ENCODE results near the gene MCUB.
A peak's percentile ranks its signal among the peaks of the same experiment; 100 is the strongest.

DNA sequence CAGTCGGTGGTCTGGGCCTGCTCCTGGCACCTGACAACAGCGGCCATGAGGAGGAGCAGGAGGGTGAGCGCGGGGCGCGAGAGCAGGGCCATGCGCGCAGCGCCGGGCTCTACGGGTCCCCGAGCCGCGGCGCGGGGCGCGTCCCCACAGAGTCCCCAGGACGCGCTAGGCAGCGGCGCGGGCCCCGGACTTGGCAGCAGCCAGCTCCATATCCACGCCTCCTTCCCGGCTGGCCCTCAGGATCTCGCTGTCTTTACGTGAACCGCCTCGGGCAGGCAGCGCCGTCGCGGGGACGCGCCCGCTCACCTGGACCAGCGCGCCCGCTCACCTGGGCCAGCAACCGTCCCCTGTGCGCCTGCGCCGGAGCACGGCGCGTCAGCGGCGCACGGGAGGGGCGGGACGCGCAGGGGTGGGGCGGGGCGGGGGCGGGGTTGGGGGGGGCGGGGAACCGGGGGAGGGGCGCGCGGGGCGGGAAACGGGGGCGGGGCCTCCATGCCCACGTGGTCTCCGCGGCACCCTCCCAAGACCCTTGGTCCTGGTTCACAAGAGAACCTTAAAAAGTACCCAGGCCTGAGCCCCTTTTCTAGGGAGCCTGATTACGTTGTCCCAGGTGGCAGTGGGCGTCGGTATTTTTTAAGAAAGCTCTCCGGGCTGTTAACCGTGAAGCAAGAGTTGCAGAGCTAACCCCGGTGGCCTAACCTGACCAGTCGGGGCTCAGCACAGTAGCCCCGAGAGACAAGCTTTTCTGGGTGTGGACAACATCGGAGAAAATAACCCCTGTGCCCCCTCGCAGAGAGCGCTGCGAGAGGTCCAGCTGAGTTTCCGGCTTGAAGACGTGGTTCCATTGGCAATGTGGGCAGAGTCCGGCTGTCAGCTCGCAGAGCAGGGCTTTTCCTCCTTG lies 169.9 kb downstream of the MCUB start, which contains the start of gene PLA2G12A:
- no peak for TF ChIP-seq POLR2A (IDR thresholded peaks at IDR 0.05; ENCODE audit: low read depth, low read length)
- TF ChIP-seq POU2F2 (IDR thresholded peaks at IDR 0.05; ENCODE audit: low read depth, low read length), result no peak
- TF ChIP-seq TAF1 (IDR thresholded peaks at IDR 0.05; ENCODE audit: low read depth, low read length), result 0 out of 2 replicates have a peak, but pooled peaks have one; percentile 17
